WTC11 (cell line): ENCODE data around the gene RAB6A. TPM values are rescaled to one million over a fixed set of nuclear protein-coding genes. Genes with fewer than 3 reads are reported as not detected.

Experiments
- ATAC-seq: fragments of 200-7000 bp; cut with Tn5 transposase; 2 replicates; pipeline ENCODE4 v1.10.0; 2021; ENCODE audit warnings: mild to moderate bottlenecking, moderate library complexity
- CTCF ChIA-PET: fragments of 300-600 bp; sonication (Branson Sonifier 250); formaldehyde crosslinking; loops from one replicate; lab custom pipeline; 2021; ENCODE audit warnings: antibody characterized with exemption; lab: Charles Lee
- POLR2A ChIA-PET: fragments of 350-600 bp; sonication (Branson Sonifier 250); formaldehyde crosslinking; loops from one replicate; lab custom pipeline; 2021; ENCODE audit warnings: antibody characterized with exemption; lab: Charles Lee
- DNase-seq: peaks from one replicate; pipeline ENCODE4 v3.0.0; 2021; ENCODE audit warnings: low spot score
- H3K27ac Mint-ChIP-seq: 2 replicates; pipeline ENCODE4 v1.8.0; 2021; ENCODE audit warnings: mixed read lengths
- H3K27me3 Mint-ChIP-seq: 2 replicates; pipeline ENCODE4 v1.8.0; 2021; ENCODE audit warnings: low read depth, mild to moderate bottlenecking, moderate library complexity, mixed read lengths
- H3K36me3 Mint-ChIP-seq: 2 replicates; pipeline ENCODE4 v1.8.0; 2021; ENCODE audit warnings: mixed read lengths
- H3K4me1 Mint-ChIP-seq: 2 replicates; pipeline ENCODE4 v1.8.0; 2022; ENCODE audit warnings: mixed read lengths
- H3K4me3 Mint-ChIP-seq: 2 replicates; pipeline ENCODE4 v1.8.0; 2021; ENCODE audit warnings: mild to moderate bottlenecking, moderate library complexity, mixed read lengths
- H3K9me3 Mint-ChIP-seq: 2 replicates; pipeline ENCODE4 v1.8.0; 2021; ENCODE audit warnings: mixed read lengths
- ATF1 ChIP-seq: sonication (generic); formaldehyde crosslinking; IDR thresholded peaks from 2 replicates; pipeline ENCODE4 v1.8.1; 2023; ENCODE audit warnings: mild to moderate bottlenecking, moderate library complexity, missing genetic modification reagents
- ATF2 ChIP-seq: sonication (generic); formaldehyde crosslinking; IDR thresholded peaks from 2 replicates; pipeline ENCODE4 v1.8.1; 2022; ENCODE audit warnings: low read depth, missing genetic modification reagents, borderline replicate concordance
- ATF3 ChIP-seq: sonication (generic); formaldehyde crosslinking; conservative IDR thresholded peaks from 2 replicates; pipeline ENCODE4 v1.8.1; 2022; ENCODE audit warnings: mild to moderate bottlenecking, missing genetic modification reagents
- CREB1 ChIP-seq: sonication (generic); formaldehyde crosslinking; IDR thresholded peaks from 2 replicates; pipeline ENCODE4 v1.8.0; 2023; ENCODE audit warnings: mild to moderate bottlenecking, missing genetic modification reagents
- E2F1 ChIP-seq: sonication (generic); formaldehyde crosslinking; IDR thresholded peaks from 2 replicates; pipeline ENCODE4 v1.8.0; 2022; ENCODE audit warnings: mild to moderate bottlenecking, missing genetic modification reagents
- ESRRA ChIP-seq: sonication (generic); formaldehyde crosslinking; IDR thresholded peaks from 2 replicates; pipeline ENCODE4 v1.8.1; 2022; ENCODE audit warnings: mild to moderate bottlenecking, missing genetic modification reagents, borderline replicate concordance
- FOXP1 ChIP-seq: sonication (generic); formaldehyde crosslinking; IDR thresholded peaks from 2 replicates; pipeline ENCODE4 v1.8.0; 2022; ENCODE audit warnings: missing genetic modification reagents, mild to moderate bottlenecking, moderate library complexity, borderline replicate concordance
- GABPB1 ChIP-seq: sonication (generic); formaldehyde crosslinking; IDR thresholded peaks from 2 replicates; pipeline ENCODE4 v1.8.1; 2023; ENCODE audit warnings: mild to moderate bottlenecking, missing genetic modification reagents
- HMGXB4 ChIP-seq: sonication (generic); formaldehyde crosslinking; IDR thresholded peaks from 2 replicates; pipeline ENCODE4 v1.8.1; 2023; ENCODE audit warnings: mild to moderate bottlenecking, moderate library complexity, missing genetic modification reagents
- IRF1 ChIP-seq: sonication (generic); formaldehyde crosslinking; IDR thresholded peaks from 2 replicates; pipeline ENCODE4 v1.8.0; 2023; ENCODE audit warnings: missing genetic modification reagents
- IRF2 ChIP-seq: sonication (generic); formaldehyde crosslinking; IDR thresholded peaks from 2 replicates; pipeline ENCODE4 v1.8.0; 2022; ENCODE audit warnings: low read depth, missing genetic modification reagents, borderline replicate concordance
- JUN ChIP-seq: sonication (generic); formaldehyde crosslinking; IDR thresholded peaks from 2 replicates; pipeline ENCODE4 v1.8.0; 2023; ENCODE audit warnings: mild to moderate bottlenecking, missing genetic modification reagents
- MLX ChIP-seq: sonication (generic); formaldehyde crosslinking; IDR thresholded peaks from 2 replicates; pipeline ENCODE4 v1.8.1; 2023; ENCODE audit warnings: mild to moderate bottlenecking, missing genetic modification reagents, moderate library complexity
- NFYB ChIP-seq: sonication (generic); formaldehyde crosslinking; conservative IDR thresholded peaks from 2 replicates; pipeline ENCODE4 v1.8.0; 2022; ENCODE audit warnings: low read depth, missing genetic modification reagents
- NR1H2 ChIP-seq: sonication (generic); formaldehyde crosslinking; IDR thresholded peaks from 2 replicates; pipeline ENCODE4 v1.9.0; 2021; ENCODE audit warnings: mild to moderate bottlenecking, moderate library complexity, missing genetic modification reagents
- PRRX2 ChIP-seq: fragments of 250-450 bp; sonication (Bioruptor Pico); IDR thresholded peaks from 2 replicates; pipeline ENCODE4 v1.8.0; 2021; ENCODE audit warnings: mild to moderate bottlenecking
- RORB ChIP-seq: fragments of 250-450 bp; sonication (Bioruptor Pico); IDR thresholded peaks from 2 replicates; pipeline ENCODE4 v1.9.0; 2021; ENCODE audit warnings: mild to moderate bottlenecking
- SMAD3 ChIP-seq: sonication (generic); formaldehyde crosslinking; IDR thresholded peaks from 2 replicates; pipeline ENCODE4 v1.8.0; 2022; ENCODE audit warnings: missing genetic modification reagents, mild to moderate bottlenecking, borderline replicate concordance
- SMAD4 ChIP-seq: sonication (generic); formaldehyde crosslinking; IDR thresholded peaks from 2 replicates; pipeline ENCODE4 v1.8.0; 2022; ENCODE audit warnings: mild to moderate bottlenecking, missing genetic modification reagents
- USF1 ChIP-seq: sonication (generic); formaldehyde crosslinking; IDR thresholded peaks from 2 replicates; pipeline ENCODE4 v1.8.0; 2022; ENCODE audit warnings: mild to moderate bottlenecking, missing genetic modification reagents
- ZNF138 ChIP-seq: sonication (generic); formaldehyde crosslinking; conservative IDR thresholded peaks from 2 replicates; pipeline ENCODE4 v1.8.1; 2022; ENCODE audit warnings: mild to moderate bottlenecking, moderate library complexity, missing genetic modification reagents
- ZNF219 ChIP-seq: sonication (generic); formaldehyde crosslinking; IDR thresholded peaks from 2 replicates; pipeline ENCODE4 v1.8.0; 2023; ENCODE audit warnings: missing genetic modification reagents, mild to moderate bottlenecking, borderline replicate concordance
- ZNF232 ChIP-seq: sonication (generic); formaldehyde crosslinking; IDR thresholded peaks from 2 replicates; pipeline ENCODE4 v1.8.0; 2022; ENCODE audit warnings: mild to moderate bottlenecking, missing genetic modification reagents
- ZNF423 ChIP-seq: fragments of 250-450 bp; sonication (Bioruptor Pico); IDR thresholded peaks from 2 replicates; pipeline ENCODE4 v2.1.2; 2022; ENCODE audit warnings: mild to moderate bottlenecking, moderate library complexity
- total RNA-seq: library from RNA; stranded (reverse); gene quantifications from 3 replicates; pipeline ENCODE4 v1.2.3, GENCODE V29; 2021

RAB6A gene
- total RNA-seq, 1 experiment from 2014 or later, result 107 TPM

GRCh38 chr11:73748300-73748699 lies 12.6 kb downstream of the RAB6A start:
- TF ChIP-seq HMGXB4 (CRISPR knock-in tag) (no peak), JUN (CRISPR knock-in tag) (no peak), FOXP1 (CRISPR knock-in tag) (no peak), SMAD3 (no peak), ZNF423 (CRISPR knock-in tag) (no peak), ATF1 (no peak), NFYB (CRISPR knock-in tag) (no peak), NR1H2 (CRISPR knock-in tag) (no peak), ATF3 (no peak), ATF2 (CRISPR knock-in tag) (no peak), IRF2 (no peak), E2F1 (CRISPR knock-in tag) (no peak), MLX (CRISPR knock-in tag) (no peak)
- 0 out of 2 replicates have a peak, but pooled peaks cover 5% of the 10 kb centered on the region for H3K36me3 Mint-ChIP-seq
- no peak overlapping the region for H3K27ac Mint-ChIP-seq
- POLR2A ChIA-PET, result no interaction called here
- no peaks in the 10 kb centered on the region for H3K9me3 Mint-ChIP-seq
- CTCF ChIA-PET, result no interaction called here
- no peak for ATAC-seq
- no peaks in the 10 kb centered on the region for H3K27me3 Mint-ChIP-seq
- H3K4me3 Mint-ChIP-seq, result no peak overlapping the region
- no peak for DNase-seq
- peaks cover 7% of the 10 kb centered on the region; the same call in 1 of the 2 replicates for H3K4me1 Mint-ChIP-seq

DNA sequence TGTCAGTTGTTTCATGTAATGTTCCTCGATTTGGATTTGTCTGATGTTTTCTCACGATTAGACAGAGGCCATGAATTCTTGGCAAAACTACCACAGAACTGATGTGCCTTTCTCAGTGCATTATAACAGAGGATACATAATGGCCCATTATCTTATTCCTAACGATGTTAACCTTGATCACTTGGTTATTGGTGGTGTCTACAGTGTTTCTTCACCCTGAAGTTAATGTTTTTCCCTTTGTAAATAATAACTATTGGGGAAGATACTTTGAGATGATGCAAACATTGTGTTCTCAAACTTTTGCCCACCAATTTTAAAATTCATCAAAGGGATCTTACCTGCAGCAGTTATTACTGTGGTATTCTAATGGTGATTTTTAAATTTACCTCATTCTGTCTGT lies 13.1 kb downstream of the RAB6A start:
- no peaks in the 10 kb centered on the region for H3K27me3 Mint-ChIP-seq
- POLR2A ChIA-PET, result no interaction called here
- 0 out of 2 replicates have a peak, but pooled peaks cover 6% of the 10 kb centered on the region for H3K36me3 Mint-ChIP-seq
- CTCF ChIA-PET, result no interaction called here
- DNase-seq (no peak), ATAC-seq (no peak)
- H3K27ac Mint-ChIP-seq, result 0 out of 2 replicates have a peak overlapping the region, but pooled peaks have one; percentile 5
- H3K4me1 Mint-ChIP-seq, result peaks cover 6% of the 10 kb centered on the region; the same call in 1 of the 2 replicates
- TF ChIP-seq GABPB1 (peak; percentile 81), SMAD4 (CRISPR knock-in tag) (no peak), CREB1 (CRISPR knock-in tag) (no peak)
- no peak overlapping the region for H3K4me3 Mint-ChIP-seq
- H3K9me3 Mint-ChIP-seq, result no peaks in the 10 kb centered on the region

DNA sequence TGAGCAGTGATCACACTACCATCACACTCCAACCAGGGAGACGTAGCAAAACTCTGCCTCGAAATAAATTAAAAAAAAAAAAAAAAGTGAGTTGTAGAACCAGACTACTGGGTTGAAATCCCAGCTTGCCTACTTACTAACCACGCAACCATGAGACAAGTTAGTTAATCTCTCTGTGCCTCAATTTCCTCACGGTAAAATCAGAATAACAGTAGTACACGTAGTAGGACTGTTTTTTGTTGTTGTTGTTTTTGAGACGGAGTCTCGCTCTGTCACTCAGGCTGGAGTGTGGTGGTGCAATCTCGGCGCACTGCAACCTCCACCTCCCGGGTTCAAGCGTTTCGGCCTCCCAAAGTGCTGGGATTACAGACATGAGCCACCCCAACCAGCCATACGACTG lies 14.2 kb downstream of the RAB6A start:
- no peaks in the 10 kb centered on the region for H3K9me3 Mint-ChIP-seq
- no peak for TF ChIP-seq GABPB1
- no peak for TF ChIP-seq IRF1 (CRISPR knock-in tag)
- TF ChIP-seq ZNF219 (CRISPR knock-in tag), result no peak
- no peak for TF ChIP-seq ESRRA (CRISPR knock-in tag)
- no peak for TF ChIP-seq PRRX2 (CRISPR knock-in tag)
- TF ChIP-seq RORB (CRISPR knock-in tag), result no peak
- TF ChIP-seq USF1 (CRISPR knock-in tag), result no peak
- TF ChIP-seq ZNF138 (CRISPR knock-in tag), result no peak
- no peak for TF ChIP-seq ZNF232 (CRISPR knock-in tag)

More for the DNA sequence above, 14.2 kb downstream of the RAB6A start:
- CTCF ChIA-PET, result no interaction called here
- H3K4me1 Mint-ChIP-seq, result no peaks in the 10 kb centered on the region
- H3K4me3 Mint-ChIP-seq, result no peak overlapping the region
- DNase-seq (no peak), ATAC-seq (no peak)
- no peak overlapping the region for H3K27ac Mint-ChIP-seq
- POLR2A ChIA-PET, result no interaction called here
- 0 out of 2 replicates have a peak, but pooled peaks cover 6% of the 10 kb centered on the region for H3K36me3 Mint-ChIP-seq
- H3K27me3 Mint-ChIP-seq, result no peaks in the 10 kb centered on the region
